SK-N-SH (cell line): Measurements from ENCODE around the gene ESPNL.

ENCODE experiments used
- FOXJ3 ChIP-seq: sonication (generic); formaldehyde crosslinking; IDR thresholded peaks from 2 replicates; pipeline ENCODE4 v1.5.1; 2020; ENCODE audit warnings: mild to moderate bottlenecking, missing genetic modification reagents
- FOXM1 ChIP-seq: IDR thresholded peaks from 2 replicates; pipeline ENCODE4 v1.4.0; 2012; ENCODE audit warnings: low read depth, mild to moderate bottlenecking
- GABPA ChIP-seq: IDR thresholded peaks from 2 replicates; pipeline ENCODE4 v1.4.0; 2012; ENCODE audit warnings: low read depth, mild to moderate bottlenecking
- MXI1 ChIP-seq: IDR thresholded peaks from 2 replicates; pipeline ENCODE4 v1.6.1; 2012; ENCODE audit warnings: mild to moderate bottlenecking, low read depth, low read length, improper control_type of control experiment
- RAD21 ChIP-seq: IDR thresholded peaks from 2 replicates; pipeline ENCODE4 v1.6.1; 2012; ENCODE audit warnings: mild to moderate bottlenecking, low read length
- SIN3A ChIP-seq: IDR thresholded peaks from 2 replicates; pipeline ENCODE4 v1.6.1; 2012; ENCODE audit warnings: low read depth, mild to moderate bottlenecking, low read length, moderate library complexity, borderline replicate concordance
- TCF12 ChIP-seq: IDR thresholded peaks from 2 replicates; pipeline ENCODE4 v1.4.0; 2012
- TF ChIP-seq, protein P1 (sequence below): fragments of 200-600 bp; sonication (generic); IDR thresholded peaks from 2 replicates; pipeline ENCODE4 v1.6.1; 2017; ENCODE audit warnings: antibody characterized with exemption, mild to moderate bottlenecking, moderate library complexity

DNA sequence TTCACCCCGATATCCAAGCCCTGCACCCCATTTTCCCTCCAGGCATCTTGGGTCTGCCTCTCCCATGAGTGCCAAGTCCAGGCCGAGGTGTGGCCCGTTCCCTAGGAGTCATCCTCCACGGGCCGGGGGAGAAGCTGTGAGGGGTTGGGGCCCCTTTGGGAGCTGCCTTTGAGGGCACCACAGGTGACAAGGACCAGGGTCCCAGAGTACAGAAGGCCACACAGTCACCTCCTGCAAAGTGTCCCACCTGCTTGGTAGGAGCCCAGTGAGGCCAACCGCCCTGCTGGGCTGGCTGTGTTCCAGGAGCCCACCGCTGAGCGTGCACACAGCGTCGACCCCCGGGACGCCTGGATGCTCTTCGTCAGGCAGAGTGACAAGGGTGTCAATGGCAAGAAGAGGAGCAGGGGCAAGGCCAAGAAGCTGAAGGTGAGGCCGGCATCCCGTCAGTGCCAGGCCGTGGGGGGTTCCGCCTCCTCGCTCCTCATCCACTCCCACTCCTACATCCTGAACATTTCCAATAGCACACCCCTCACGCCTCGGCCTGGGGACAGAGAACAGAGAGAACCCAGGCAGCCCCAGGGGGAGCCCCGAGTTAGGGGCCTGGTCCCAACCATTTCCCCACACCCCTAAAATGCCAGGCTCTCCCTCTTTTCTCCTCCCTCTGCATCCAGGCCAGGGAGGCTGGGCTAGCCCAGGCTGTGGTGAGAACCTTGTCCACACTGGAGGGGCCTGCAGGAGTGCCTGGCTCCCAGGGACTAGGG is 61.3 kb downstream of the ESPNL start:
- TF ChIP-seq, protein P1, sequence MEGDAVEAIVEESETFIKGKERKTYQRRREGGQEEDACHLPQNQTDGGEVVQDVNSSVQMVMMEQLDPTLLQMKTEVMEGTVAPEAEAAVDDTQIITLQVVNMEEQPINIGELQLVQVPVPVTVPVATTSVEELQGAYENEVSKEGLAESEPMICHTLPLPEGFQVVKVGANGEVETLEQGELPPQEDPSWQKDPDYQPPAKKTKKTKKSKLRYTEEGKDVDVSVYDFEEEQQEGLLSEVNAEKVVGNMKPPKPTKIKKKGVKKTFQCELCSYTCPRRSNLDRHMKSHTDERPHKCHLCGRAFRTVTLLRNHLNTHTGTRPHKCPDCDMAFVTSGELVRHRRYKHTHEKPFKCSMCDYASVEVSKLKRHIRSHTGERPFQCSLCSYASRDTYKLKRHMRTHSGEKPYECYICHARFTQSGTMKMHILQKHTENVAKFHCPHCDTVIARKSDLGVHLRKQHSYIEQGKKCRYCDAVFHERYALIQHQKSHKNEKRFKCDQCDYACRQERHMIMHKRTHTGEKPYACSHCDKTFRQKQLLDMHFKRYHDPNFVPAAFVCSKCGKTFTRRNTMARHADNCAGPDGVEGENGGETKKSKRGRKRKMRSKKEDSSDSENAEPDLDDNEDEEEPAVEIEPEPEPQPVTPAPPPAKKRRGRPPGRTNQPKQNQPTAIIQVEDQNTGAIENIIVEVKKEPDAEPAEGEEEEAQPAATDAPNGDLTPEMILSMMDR: no peak
- no peak for TF ChIP-seq TCF12
- no peak for TF ChIP-seq FOXJ3 (CRISPR knock-in tag)
- no peak for TF ChIP-seq MXI1
- TF ChIP-seq RAD21: no peak
- TF ChIP-seq GABPA: no peak
- no peak for TF ChIP-seq FOXM1
- no peak for TF ChIP-seq SIN3A
